GM12878 (cell line): ENCODE measurements around the gene SPA17. TPM values are rescaled to one million over a fixed set of nuclear protein-coding genes. Genes with fewer than 3 reads are reported as not detected.

Experiments
- ATAC-seq: fragments of 200-7000 bp; cut with Tn5 transposase; 3 replicates; pipeline ENCODE4 v1.9.1; 2020; ENCODE audit warnings: mild to moderate bottlenecking, moderate library complexity
- Bru-seq: library from RNA; stranded (reverse); fragments of 400-500 nt; gene quantifications from one replicate; lab custom pipeline; 2021; lab: Mats Ljungman, UMichigan
- BruChase-seq, 2 experiments: library from RNA; stranded (reverse); fragments of 400-500 nt; gene quantifications; one replicate each; lab custom pipeline; 2021; lab: Mats Ljungman, UMichigan
- BruUV-seq: library from RNA; stranded (reverse); fragments of 400-500 nt; replicated peaks from 2 replicates; lab custom pipeline; 2021; lab: Mats Ljungman, UMichigan
- CTCF ChIA-PET: fragments of 300-600 bp; sonication (Branson Sonifier 250); formaldehyde crosslinking; extraction: SDS; loops from one replicate; lab custom pipeline; 2021; ENCODE audit warnings: inconsistent platforms; lab: Yijun Ruan, JAX
- POLR2A ChIA-PET: fragments of 350-600 bp; formaldehyde crosslinking; extraction: SDS; loops from one replicate; lab custom pipeline; 2021; ENCODE audit warnings: inconsistent platforms; lab: Charles Lee
- RAD21 ChIA-PET: fragments of 300-600 bp; sonication (Branson Sonifier 250); formaldehyde crosslinking; loops from one replicate; lab custom pipeline; 2023; ENCODE audit warnings: antibody characterized with exemption; ENCODE audit not compliant: unreplicated experiment; lab: Charles Lee
- SMC1A ChIA-PET: fragments of 300-600 bp; sonication (Branson Sonifier 250); formaldehyde crosslinking; loops from one replicate; lab custom pipeline; 2023; ENCODE audit not compliant: unreplicated experiment, uncharacterized antibody; lab: Charles Lee
- DNase-seq: peaks from one replicate; pipeline ENCODE4 v3.0.0-alpha.2; 2011; ENCODE audit warnings: low read depth, low spot score
- FAIRE-seq: peaks from 3 replicates; lab custom pipeline; 2011; peaks lifted over from hg19 to GRCh38; lab: Jason Lieb, UNC
- H2AFZ ChIP-seq: 2 replicates; pipeline ENCODE4 v1.6.0; 2011; ENCODE audit warnings: low read depth, low read length, control low read depth; ENCODE audit not compliant: control insufficient read depth
- H3K27ac ChIP-seq: 2 replicates; pipeline ENCODE4 v1.5.1; 2011; ENCODE audit warnings: control low read depth; ENCODE audit not compliant: control insufficient read depth, insufficient read depth
- H3K27me3 ChIP-seq, 2 experiments: replicated peaks in 1 of 2; 2 replicates each; pipeline versions ENCODE4 v1.6.0 to v1.6.1; 2011; ENCODE audit warnings: low read length in 1 of 2; ENCODE audit not compliant: control insufficient read depth in 2 of 2, insufficient read depth in 2 of 2
- H3K36me3 ChIP-seq, 2 experiments: 2 replicates each; pipeline ENCODE4 v1.5.1; 2011; ENCODE audit warnings: low read length in 1 of 2; ENCODE audit not compliant: control insufficient read depth in 2 of 2, insufficient read depth in 2 of 2
- H3K4me1 ChIP-seq: 2 replicates; pipeline ENCODE4 v1.6.1; 2011; ENCODE audit warnings: mild to moderate bottlenecking, low read length, moderate library complexity, mixed read lengths; ENCODE audit not compliant: control insufficient read depth, insufficient read depth
- H3K4me2 ChIP-seq: 2 replicates; pipeline ENCODE4 v1.6.0; 2011; ENCODE audit warnings: control low read depth; ENCODE audit not compliant: control insufficient read depth, insufficient read depth
- H3K4me3 ChIP-seq: fragments of 200-600 bp; sonication (generic); 2 replicates; pipeline ENCODE4 v1.5.1; 2016
- H3K79me2 ChIP-seq: 2 replicates; pipeline ENCODE4 v1.6.0; 2011; ENCODE audit warnings: low read length; ENCODE audit not compliant: control insufficient read depth, insufficient read depth
- H3K9ac ChIP-seq: 2 replicates; pipeline ENCODE4 v1.8.0; 2011; ENCODE audit warnings: low read length, control low read depth, mixed read lengths; ENCODE audit not compliant: control insufficient read depth, insufficient read depth
- H3K9me3 ChIP-seq: replicated peaks from 3 replicates; pipeline ENCODE4 v1.5.1; 2011; ENCODE audit warnings: mild to moderate bottlenecking, low read length; ENCODE audit not compliant: control insufficient read depth, insufficient read depth
- H4K20me1 ChIP-seq: 2 replicates; pipeline ENCODE4 v1.6.0; 2011; ENCODE audit not compliant: control insufficient read depth, insufficient read depth
- BHLHE40 ChIP-seq, 2 experiments: fragments of 450-650 bp in 1 of 2; IDR thresholded peaks; 2 replicates each; pipeline ENCODE4 v1.6.1; 2011 to 2017; ENCODE audit warnings: low read depth in 2 of 2, borderline replicate concordance in 1 of 2, improper control_type of control experiment in 1 of 2, low read length in 1 of 2, mild to moderate bottlenecking in 1 of 2
- CBFB ChIP-seq: IDR thresholded peaks from 2 replicates; pipeline ENCODE4 v1.6.1; 2016; ENCODE audit warnings: antibody characterized with exemption, low read depth
- DPF2 ChIP-seq: fragments of 450-650 bp; IDR thresholded peaks from 2 replicates; pipeline ENCODE4 v1.6.1; 2017; ENCODE audit warnings: mild to moderate bottlenecking
- FOXK2 ChIP-seq: fragments of 450-650 bp; IDR thresholded peaks from 2 replicates; pipeline ENCODE4 v1.6.1; 2017; ENCODE audit warnings: mild to moderate bottlenecking, moderate library complexity
- GABPA ChIP-seq: IDR thresholded peaks from 2 replicates; pipeline ENCODE4 v1.6.1; 2014; ENCODE audit warnings: antibody characterized with exemption, low read depth, mild to moderate bottlenecking, inconsistent platforms
- GATAD2B ChIP-seq: fragments of 450-650 bp; conservative IDR thresholded peaks from 2 replicates; pipeline ENCODE4 v1.6.1; 2017; ENCODE audit warnings: low read depth, mild to moderate bottlenecking, moderate library complexity
- HCFC1 ChIP-seq: fragments of 150-350 bp; IDR thresholded peaks from 2 replicates; pipeline ENCODE4 v1.6.1; 2014; ENCODE audit warnings: low read length
- MAX ChIP-seq: IDR thresholded peaks from 2 replicates; pipeline ENCODE4 v1.6.1; 2012; ENCODE audit warnings: low read depth, low read length, improper control_type of control experiment
- MTA2 ChIP-seq: fragments of 450-650 bp; IDR thresholded peaks from 2 replicates; pipeline ENCODE4 v1.6.1; 2016; ENCODE audit warnings: low read depth, mild to moderate bottlenecking, moderate library complexity
- SIN3A ChIP-seq: IDR thresholded peaks from 2 replicates; pipeline ENCODE4 v1.6.1; 2012; ENCODE audit warnings: low read depth, low read length, improper control_type of control experiment
- SP1 ChIP-seq: IDR thresholded peaks from one replicate; pipeline ENCODE4 v1.6.1; 2011; ENCODE audit warnings: low read depth, low read length
- WGBS: methylation state at CpG from one replicate; pipeline ENCODE4 v1.1.6; 2016; ENCODE audit warnings: low lambda C conversion rate; ENCODE audit not compliant: insufficient replicate concordance, insufficient coverage; ENCODE audit errors: missing lambda C conversion rate; 5-methylcytosine and 5-hydroxymethylcytosine counted together
- in situ Hi-C: fragments of 300-500 bp; cut with MboI; formaldehyde crosslinking; loops from 9 replicates; pipeline ENCODE4 v1.14.3; 2018; ENCODE audit warnings: mixed read lengths
- intact Hi-C: fragments of 100-400 bp; cut with micrococcal nuclease; formaldehyde crosslinking; loops from one replicate; pipeline ENCODE4 v1.14.2; 2022; ENCODE audit not compliant: unreplicated experiment
- long read RNA-seq, 2 experiments: library from polyadenylated mRNA; unstranded; transcript quantifications; one replicate each; pipeline ENCODE4 v2.0.0, GENCODE V29; 2019 to 2020
- polyA minus RNA-seq, 3 experiments: library from RNA; depleted of rRNA, polyadenylated mRNA; stranded (reverse); fragments of >200 nt; gene quantifications; 2 replicates each; pipeline ENCODE4 v1.2.3, GENCODE V29; 2011
- polyA plus RNA-seq, 11 experiments: library from polyadenylated mRNA; depleted of rRNA in 4 of 11; unstranded in 6 of 11; stranded (reverse) in 5 of 11; fragments of >200 nt; fragmentation: Nextera tagmentation in 4 of 11; fragmentation: Illumina TruSeq in 1 of 11; extraction: Ambion mirVana in 4 of 11; extraction: Trizol in 1 of 11; gene quantifications; 1 replicate in 1 of 11; 2 replicates in 10 of 11; pipeline versions ENCODE4 v1.2.1 to v1.2.3, GENCODE V29; 2011 to 2016; ENCODE audit warnings: inconsistent platforms in 2 of 11, missing spikeins in 2 of 11, low read depth in 1 of 11
- total RNA-seq, 4 experiments: library from RNA; depleted of rRNA in 3 of 4; stranded (reverse); fragments of >200 nt in 3 of 4; fragmentation: Illumina TruSeq in 1 of 4; extraction: Trizol in 1 of 4; gene quantifications; 2 replicates each; pipeline versions ENCODE4 v1.2.1 to v1.2.3, GENCODE V29; 2013 to 2021
- TF ChIP-seq, protein P1 (sequence below): fragments of 450-650 bp; IDR thresholded peaks from 2 replicates; pipeline ENCODE4 v1.6.1; 2016; ENCODE audit warnings: mild to moderate bottlenecking, moderate library complexity, borderline replicate concordance

The SPA17 gene
- total RNA-seq (2013; cell fraction: nucleolus; rRNA removed): 1.2 and 1.8 TPM in 2 replicates
- total RNA-seq (2014; rRNA removed) (3.5 and 4.6 TPM in 2 replicates), total RNA-seq (2014; rRNA removed; fragmentation: Illumina TruSeq; extraction: Trizol) (9.9 and 14.0 TPM in 2 replicates), total RNA-seq (2021) (2.5 and 2.9 TPM in 2 replicates), polyA plus RNA-seq (2011; rRNA removed) (13.2 and 16.1 TPM in 2 replicates), polyA plus RNA-seq (2014; fragmentation: Illumina TruSeq; extraction: Trizol) (12.5 and 17.8 TPM in 2 replicates), polyA plus RNA-seq (2014; fragmentation: Nextera tagmentation; extraction: Ambion mirVana) (1 to 10 TPM; 6.1 to 7.3 TPM), polyA plus RNA-seq (2014; rRNA removed) (3.5 and 6.8 TPM in 2 replicates), polyA plus RNA-seq (2016; fragmentation: Nextera tagmentation; extraction: Ambion mirVana) (10 to 100 TPM in 1 of 2 experiments, 1 to 10 TPM in 1; 9.8 to 11.2 TPM), polyA minus RNA-seq (2011; rRNA and poly(A)+ RNA removed) (1.0 and 1.9 TPM in 2 replicates), Bru-seq, nascent RNA (percentile 43 among the genes with signal in this experiment), BruChase-seq, experiment 1, labeled RNA remaining after a 6-hour chase (percentile 42 among the genes with signal in this experiment), BruChase-seq, experiment 2, labeled RNA remaining after a 2-hour chase (percentile 37 among the genes with signal in this experiment)
- 2.0 TPM for polyA plus RNA-seq (2011; ENCODE audit: low read depth)
- 2.8 and 2.9 TPM in 2 replicates for polyA plus RNA-seq (2011; cell fraction: cytosol; rRNA removed)
- polyA plus RNA-seq (2011; cell fraction: nucleus; rRNA removed): 1.8 and 2.0 TPM in 2 replicates
- polyA plus RNA-seq (2012): 3.2 and 4.1 TPM in 2 replicates
- polyA minus RNA-seq (2011; cell fraction: cytosol; rRNA and poly(A)+ RNA removed): 0.52 TPM in 1 of 2 replicates, not detected in the other
- 0.86 and 2.5 TPM in 2 replicates for polyA minus RNA-seq (2011; cell fraction: nucleus; rRNA and poly(A)+ RNA removed)
- long read RNA-seq, experiment 1, partial matches to known transcripts: 0 of 3 reads
- long read RNA-seq, experiment 1, other reads (novel, unspliced or antisense): 1 of 3 reads
- long read RNA-seq, experiment 2, full-length matches to known transcripts: 17 of 19 reads
- long read RNA-seq, experiment 2, partial matches to known transcripts: 0 of 19 reads
- long read RNA-seq, experiment 2, other reads (novel, unspliced or antisense): 2 of 19 reads

- POLR2A ChIA-PET: interaction anchor here (0.6 to 1.4 kb wide), 11 partner anchors 17 to 1168 kb away, joined by 3 to 8 read pairs (median 4); no protein-coding TSS in a partner anchor
- Histone ChIP-seq H3K27ac (peak within 1 kb of the TSS; percentile 65), H2AFZ (peak within 1 kb of the TSS; percentile 95), H3K4me3 (peak within 1 kb of the TSS; percentile 96), H3K79me2 (no peaks in the 10 kb centered on the region), H3K36me3 (no peaks in the 10 kb centered on the region), H4K20me1 (no peaks in the 10 kb centered on the region), H3K27me3 (no peaks in the 10 kb centered on the region), H3K9me3 (no peaks in the 10 kb centered on the region), H3K9ac (peak within 1 kb of the TSS; percentile 83), H3K4me1 (peaks cover 7% of the 10 kb centered on the region), H3K4me2 (peak within 1 kb of the TSS; percentile 96)
- ATAC-seq (peak; percentile 95), DNase-seq (peak; percentile 74), FAIRE-seq (peak; percentile 68)
- WGBS: 2% methylated on average over 53 of the region's 58 CpGs
- TSS peak; percentile 84 for BruUV-seq
- CTCF ChIA-PET: interaction anchor here (0.9 to 7.1 kb wide), 10 partner anchors 29 to 468 kb away, joined by 3 to 190 read pairs (median 3); partner anchors contain the start of genes ESAM, NRGN and TMEM218
- intact Hi-C loops: loop anchor here (1.0 to 2.0 kb wide), 2 partner anchors 43 to 88 kb away; no protein-coding TSS in a partner anchor
- SMC1A ChIA-PET: interaction anchor here (0.7 to 6.5 kb wide), 9 partner anchors 27 to 273 kb away, joined by 3 to 93 read pairs (median 4); partner anchors contain the start of gene ESAM
- in situ Hi-C loops: loop anchor here (5.0 kb wide), 2 partner anchors 89 to 164 kb away; partner anchors contain the start of gene ESAM
- RAD21 ChIA-PET: interaction anchor here (0.6 to 1.8 kb wide), 14 partner anchors 29 to 344 kb away, joined by 3 to 11 read pairs (median 4); partner anchors contain the start of genes CCDC15 and MSANTD2
- TF ChIP-seq SIN3A: peak; percentile 77; the same call in 1 of the 2 replicates
- TF ChIP-seq MAX: peak; percentile 12; the same call in 1 of the 2 replicates
- peak; percentile 57; the same call in 1 of the 2 replicates for TF ChIP-seq GATAD2B
- TF ChIP-seq CBFB: peak; percentile 62
- TF ChIP-seq MTA2: no peak
- TF ChIP-seq FOXK2: peak; percentile 89
- TF ChIP-seq DPF2: 0 out of 2 replicates have a peak, but pooled peaks have one; percentile 25
- peak; percentile 74 for TF ChIP-seq GABPA
- TF ChIP-seq SP1: peak; percentile 56
- TF ChIP-seq, protein P1, sequence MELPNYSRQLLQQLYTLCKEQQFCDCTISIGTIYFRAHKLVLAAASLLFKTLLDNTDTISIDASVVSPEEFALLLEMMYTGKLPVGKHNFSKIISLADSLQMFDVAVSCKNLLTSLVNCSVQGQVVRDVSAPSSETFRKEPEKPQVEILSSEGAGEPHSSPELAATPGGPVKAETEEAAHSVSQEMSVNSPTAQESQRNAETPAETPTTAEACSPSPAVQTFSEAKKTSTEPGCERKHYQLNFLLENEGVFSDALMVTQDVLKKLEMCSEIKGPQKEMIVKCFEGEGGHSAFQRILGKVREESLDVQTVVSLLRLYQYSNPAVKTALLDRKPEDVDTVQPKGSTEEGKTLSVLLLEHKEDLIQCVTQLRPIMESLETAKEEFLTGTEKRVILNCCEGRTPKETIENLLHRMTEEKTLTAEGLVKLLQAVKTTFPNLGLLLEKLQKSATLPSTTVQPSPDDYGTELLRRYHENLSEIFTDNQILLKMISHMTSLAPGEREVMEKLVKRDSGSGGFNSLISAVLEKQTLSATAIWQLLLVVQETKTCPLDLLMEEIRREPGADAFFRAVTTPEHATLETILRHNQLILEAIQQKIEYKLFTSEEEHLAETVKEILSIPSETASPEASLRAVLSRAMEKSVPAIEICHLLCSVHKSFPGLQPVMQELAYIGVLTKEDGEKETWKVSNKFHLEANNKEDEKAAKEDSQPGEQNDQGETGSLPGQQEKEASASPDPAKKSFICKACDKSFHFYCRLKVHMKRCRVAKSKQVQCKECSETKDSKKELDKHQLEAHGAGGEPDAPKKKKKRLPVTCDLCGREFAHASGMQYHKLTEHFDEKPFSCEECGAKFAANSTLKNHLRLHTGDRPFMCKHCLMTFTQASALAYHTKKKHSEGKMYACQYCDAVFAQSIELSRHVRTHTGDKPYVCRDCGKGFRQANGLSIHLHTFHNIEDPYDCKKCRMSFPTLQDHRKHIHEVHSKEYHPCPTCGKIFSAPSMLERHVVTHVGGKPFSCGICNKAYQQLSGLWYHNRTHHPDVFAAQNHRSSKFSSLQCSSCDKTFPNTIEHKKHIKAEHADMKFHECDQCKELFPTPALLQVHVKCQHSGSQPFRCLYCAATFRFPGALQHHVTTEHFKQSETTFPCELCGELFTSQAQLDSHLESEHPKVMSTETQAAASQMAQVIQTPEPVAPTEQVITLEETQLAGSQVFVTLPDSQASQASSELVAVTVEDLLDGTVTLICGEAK: peak; percentile 70; the same call in 1 of the 2 replicates
- TF ChIP-seq BHLHE40 (IDR thresholded peaks at IDR 0.05; ENCODE audit: borderline replicate concordance in 1 of 2, low read depth in 2 of 2, low read length in 1 of 2): peak; percentile 45 to 49; a peak in 2 of 4 replicates
- peak; percentile 36; the same call in 1 of the 2 replicates for TF ChIP-seq HCFC1
Measured at GRCh38 chr11:124673333-124674167, at the start of gene SPA17, which contains the start of gene SIAE. Gene SPA17, plus strand, starts transcription at chr11:124673904. Its CDS starts 1,361 bp downstream, at chr11:124675265. Gene SIAE, minus strand, starts transcription at chr11:124673739. Its CDS starts 31 bp downstream, at chr11:124673708.
